Measurements from ENCODE around the gene HMG20B. TPM values are rescaled to one million over a fixed set of nuclear protein-coding genes. Genes with fewer than 3 reads are reported as not detected.

Gene HMG20B
- total RNA-seq, 2 donors from 2014 or later, result 51.8 to 52.5 TPM

GRCh38 chr19:3607303-3608078, 34.7 kb downstream of the HMG20B start:
- H3K36me3 ChIP-seq, result peaks cover 18% of the 10 kb centered on the region
- no peaks in the 10 kb centered on the region for H3K9me3 ChIP-seq
- TF ChIP-seq CTCF (IDR thresholded peaks at IDR 0.05), result no peak
- DNase-seq (ENCODE audit: low spot score), result no peak
- H3K4me3 ChIP-seq, result peak overlapping the region; percentile 42 to 60
- H3K27me3 ChIP-seq, result no peaks in the 10 kb centered on the region
- peaks cover 0 to 68% of the 10 kb centered on the region in 2 donors for H3K4me1 ChIP-seq
- peak overlapping the region; percentile 79 to 83 for H3K27ac ChIP-seq

- H3K4me1 ChIP-seq, result peaks cover 0 to 68% of the 10 kb centered on the region in 2 donors
- no peaks in the 10 kb centered on the region for H3K27me3 ChIP-seq
- TF ChIP-seq CTCF (IDR thresholded peaks at IDR 0.05), result no peak
- H3K27ac ChIP-seq, result peak overlapping the region; percentile 79 to 83
- no peaks in the 10 kb centered on the region for H3K9me3 ChIP-seq
- H3K4me3 ChIP-seq, result peak overlapping the region in 1 of 2 donors; percentile 60
- H3K36me3 ChIP-seq, result peaks cover 24% of the 10 kb centered on the region
- DNase-seq (ENCODE audit: low spot score), result no peak
These were observed 35.4 kb downstream of the HMG20B start for GRCh38 chr19:3608079-3608641.

- Histone ChIP-seq H3K4me1 (peaks cover 0 to 67% of the 10 kb centered on the region in 2 donors), H3K36me3 (peaks cover 30% of the 10 kb centered on the region), H3K9me3 (no peaks in the 10 kb centered on the region), H3K4me3 (no peak overlapping the region), H3K27ac (peak overlapping the region; percentile 79 to 83), H3K27me3 (no peaks in the 10 kb centered on the region)
- DNase-seq (ENCODE audit: low spot score), result no peak
- no peak for TF ChIP-seq CTCF (IDR thresholded peaks at IDR 0.05)
These were observed 36.1 kb downstream of the HMG20B start for GRCh38 chr19:3608750-3609322.

- peaks cover 0 to 55% of the 10 kb centered on the region in 2 donors for H3K4me1 ChIP-seq
- DNase-seq (ENCODE audit: low spot score), result no peak
These were observed 37.3 kb downstream of the HMG20B start for GRCh38 chr19:3609779-3610719.

More at GRCh38 chr19:3609779-3610719, 37.3 kb downstream of the HMG20B start:
- no peaks in the 10 kb centered on the region for H3K9me3 ChIP-seq
- no peaks in the 10 kb centered on the region for H3K27me3 ChIP-seq
- H3K36me3 ChIP-seq, result peaks cover 30% of the 10 kb centered on the region
- H3K4me3 ChIP-seq, result no peak overlapping the region
- TF ChIP-seq CTCF (IDR thresholded peaks at IDR 0.05), result no peak
- H3K27ac ChIP-seq, result peak overlapping the region in 1 of 2 donors; percentile 83

Data from right atrium auricular region (tissue), 2 donors.